Measurements from ENCODE around the gene ARRDC5.
"Not testable (repeated sequence)": the region's sequence is repeated elsewhere in the genome, so short reads cannot be mapped to it uniquely, and the experiment has no call there.

Gene ARRDC5

DNA sequence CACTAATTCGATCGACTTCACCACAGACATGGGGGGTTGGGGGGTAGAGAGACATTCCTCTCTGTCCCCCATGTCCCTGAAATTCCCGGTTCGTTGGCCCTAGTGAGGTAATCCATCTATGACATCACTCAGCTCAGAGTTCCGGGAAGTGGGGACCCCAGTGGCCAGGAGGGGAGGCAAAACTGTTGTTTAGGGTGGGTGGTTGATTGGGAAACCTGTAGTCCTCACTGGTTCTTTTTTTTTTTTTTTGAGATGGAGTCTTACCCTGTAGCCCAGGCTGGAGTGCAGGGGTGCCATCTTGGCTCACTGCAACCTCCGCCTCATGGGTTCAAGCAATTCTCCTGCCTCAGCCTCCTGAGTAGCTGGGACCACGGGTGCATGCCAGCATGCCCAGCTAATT, at the start of gene ARRDC5:
Gene ARRDC5, minus strand, starts transcription at position 101 of the 400 bp plus-strand sequence. Its CDS starts 71 bp downstream, at position 30.
- DNase-seq (ENCODE audit: low spot score): no peak

DNA sequence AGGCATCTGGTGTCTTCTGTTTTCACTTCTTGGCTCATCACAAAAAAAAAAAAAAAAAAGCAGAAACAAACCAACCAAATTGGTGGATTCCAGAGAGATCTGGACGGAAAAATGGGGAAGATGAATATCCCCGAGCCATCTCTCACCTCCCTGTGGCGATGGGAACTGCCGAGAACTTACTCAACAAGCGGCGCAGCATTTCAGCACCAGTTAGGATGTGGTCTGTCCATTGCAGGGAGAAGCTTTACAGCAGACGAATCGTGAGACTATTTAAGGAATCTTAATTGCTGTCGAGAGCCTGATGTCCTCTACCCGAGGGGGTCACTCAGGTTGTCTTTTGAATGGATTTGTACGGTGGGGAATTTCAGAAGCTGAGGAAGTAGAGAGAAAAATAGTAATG, 49.0 kb upstream of the ARRDC5 start:
- no peak for DNase-seq (ENCODE audit: low spot score)

DNA sequence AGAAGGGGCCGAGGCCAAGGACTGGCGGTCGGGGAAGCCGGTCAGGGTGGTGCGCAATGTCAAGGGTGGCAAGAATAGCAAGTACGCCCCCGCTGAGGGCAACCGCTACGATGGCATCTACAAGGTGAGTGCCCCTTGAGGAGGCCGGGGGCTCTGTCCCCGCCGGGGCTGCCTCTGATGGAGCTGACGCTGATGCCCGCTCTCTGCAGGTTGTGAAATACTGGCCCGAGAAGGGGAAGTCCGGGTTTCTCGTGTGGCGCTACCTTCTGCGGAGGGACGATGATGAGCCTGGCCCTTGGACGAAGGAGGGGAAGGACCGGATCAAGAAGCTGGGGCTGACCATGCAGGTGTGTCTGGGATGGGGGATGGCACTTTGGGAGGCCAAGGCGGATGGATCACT, 48.0 kb upstream of the ARRDC5 start:
- not testable (repeated sequence) for DNase-seq (ENCODE audit: low spot score)

DNA sequence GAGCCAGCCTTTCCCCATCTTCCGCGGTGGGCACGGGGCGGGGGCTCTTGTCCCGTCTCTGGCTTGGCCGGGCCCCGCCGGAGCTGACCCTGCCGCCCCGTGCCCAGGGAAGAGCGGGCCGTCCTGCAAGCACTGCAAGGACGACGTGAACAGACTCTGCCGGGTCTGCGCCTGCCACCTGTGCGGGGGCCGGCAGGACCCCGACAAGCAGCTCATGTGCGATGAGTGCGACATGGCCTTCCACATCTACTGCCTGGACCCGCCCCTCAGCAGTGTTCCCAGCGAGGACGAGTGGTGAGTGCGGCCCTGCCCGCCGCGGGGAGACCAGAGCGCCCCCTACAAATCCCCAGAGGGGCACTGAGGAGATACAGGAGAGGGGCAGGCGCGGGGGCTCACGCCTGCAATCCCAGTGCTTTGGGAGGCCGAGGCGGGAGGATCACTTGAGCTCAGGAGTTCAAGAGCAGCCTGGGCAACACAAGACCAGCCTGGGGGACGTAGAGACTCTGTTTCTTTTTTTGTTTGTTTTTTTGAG, 39.0 kb upstream of the ARRDC5 start:
- not testable (repeated sequence) for DNase-seq (ENCODE audit: low spot score)

DNA sequence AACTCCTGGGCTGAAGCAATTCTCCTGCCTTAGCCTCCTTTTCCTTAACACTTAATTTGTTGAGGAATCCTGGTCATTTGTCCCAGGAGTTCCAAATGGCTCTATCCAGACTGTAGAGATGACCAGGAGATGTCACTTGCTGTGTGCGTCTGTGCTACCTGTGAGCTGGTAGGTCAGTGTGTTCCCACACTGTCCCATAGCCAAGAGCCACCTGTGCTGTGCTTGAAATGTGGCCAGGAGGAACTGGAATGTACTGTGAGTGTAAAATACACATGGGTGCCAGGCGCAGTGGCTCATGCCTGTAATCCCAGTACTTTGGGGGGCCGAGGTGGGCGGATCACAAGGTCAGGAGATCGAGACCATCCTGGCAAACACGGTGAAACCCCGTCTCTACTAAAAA, 36.8 kb upstream of the ARRDC5 start:
- DNase-seq (ENCODE audit: low spot score): no peak

DNA sequence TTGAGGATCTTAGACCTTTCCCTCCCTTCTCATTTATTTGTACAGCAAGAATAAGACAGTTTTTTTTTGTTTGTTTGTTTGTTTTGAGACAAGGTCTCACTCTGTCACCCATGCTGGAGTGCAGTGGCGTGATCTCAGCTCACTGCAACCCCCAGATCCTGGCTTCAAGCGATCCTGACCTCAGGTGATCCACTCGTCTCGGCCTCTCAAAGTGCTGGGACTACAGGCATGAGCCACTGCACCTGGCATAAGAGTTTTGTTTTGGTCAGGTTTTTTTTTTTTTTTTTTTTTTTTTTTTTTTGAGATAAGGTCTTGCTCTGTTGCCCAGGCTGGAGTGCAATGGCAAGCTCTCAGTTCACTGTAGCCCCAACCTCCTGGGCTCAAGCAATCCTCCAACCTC, 35.8 kb upstream of the ARRDC5 start:
- not testable (repeated sequence) for DNase-seq (ENCODE audit: low spot score)

DNA sequence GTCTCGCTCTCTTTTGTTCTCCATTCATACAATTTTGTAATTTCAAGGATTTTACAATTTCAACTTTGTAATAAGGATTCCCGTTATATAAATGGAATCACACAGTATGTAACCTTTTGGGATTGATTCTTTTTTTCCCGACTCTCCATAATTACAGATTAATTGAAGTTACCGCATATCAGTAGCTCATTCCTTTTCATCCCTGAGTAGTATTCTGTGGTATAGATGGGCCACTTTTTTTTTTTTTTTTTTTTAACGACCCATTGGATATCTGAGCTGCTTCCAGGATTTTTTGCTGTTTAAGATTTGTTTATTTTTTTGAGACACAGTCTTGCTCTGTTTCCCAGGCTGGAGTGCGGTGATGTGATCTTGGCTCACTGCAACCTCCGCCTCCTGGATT, 34.4 kb upstream of the ARRDC5 start:
- DNase-seq (ENCODE audit: low spot score): no peak

DNA sequence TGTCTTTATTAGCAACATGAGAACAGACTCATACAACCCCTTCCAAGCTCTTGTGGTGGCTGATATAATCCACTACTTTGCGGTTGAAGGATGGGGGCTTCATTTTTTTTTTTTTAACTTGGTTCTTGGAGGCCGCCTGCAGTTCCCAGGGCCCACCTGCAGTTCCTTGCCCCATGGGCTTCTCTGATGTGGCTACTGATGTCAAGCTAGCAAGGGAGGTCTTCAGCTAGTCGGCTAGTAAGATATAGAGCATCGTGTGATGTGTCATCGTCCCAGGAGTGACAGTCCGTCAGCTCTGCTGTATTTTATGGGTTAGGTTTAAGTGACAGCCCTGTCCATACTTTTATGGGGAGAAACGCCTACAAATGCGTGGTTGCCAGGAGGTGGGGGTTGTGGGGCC, 32.7 kb upstream of the ARRDC5 start:
- no peak for DNase-seq (ENCODE audit: low spot score)

DNA sequence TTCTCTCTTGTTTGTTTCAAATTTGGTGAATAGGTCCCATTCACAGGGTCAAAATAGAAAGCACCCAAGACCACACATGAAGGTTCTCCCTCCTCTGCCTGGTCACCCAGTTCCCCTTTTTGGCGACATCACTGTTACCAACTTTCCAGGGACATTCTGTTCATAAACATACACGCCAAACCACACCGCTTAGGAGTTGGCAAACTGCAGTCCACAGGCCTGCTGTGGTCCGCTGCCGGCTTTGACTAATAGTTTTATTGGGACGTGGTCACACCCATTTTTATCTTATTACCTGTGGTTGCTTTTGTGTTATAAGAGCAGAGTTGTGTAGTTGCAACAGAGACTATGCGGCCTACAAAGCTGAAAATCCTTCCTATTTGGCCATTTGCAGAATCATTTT, 30.8 kb upstream of the ARRDC5 start:
- DNase-seq (ENCODE audit: low spot score): no peak

DNA sequence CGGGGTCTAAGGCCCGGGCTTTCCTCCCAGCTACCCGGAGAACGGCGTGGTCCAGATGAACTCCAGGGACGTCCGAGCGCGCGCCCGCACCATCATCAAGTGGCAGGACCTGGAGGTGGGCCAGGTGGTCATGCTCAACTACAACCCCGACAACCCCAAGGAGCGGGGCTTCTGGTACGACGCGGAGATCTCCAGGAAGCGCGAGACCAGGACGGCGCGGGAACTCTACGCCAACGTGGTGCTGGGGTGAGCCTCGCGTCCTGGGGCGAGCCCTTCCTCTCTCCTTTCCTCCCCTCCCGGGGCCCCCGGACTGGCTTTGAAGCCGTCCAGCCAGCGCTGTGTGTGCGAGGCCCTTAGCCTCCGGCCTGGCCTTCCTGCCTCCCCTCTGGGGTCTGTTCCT, 30.0 kb upstream of the ARRDC5 start:
- no peak for DNase-seq (ENCODE audit: low spot score)

DNA sequence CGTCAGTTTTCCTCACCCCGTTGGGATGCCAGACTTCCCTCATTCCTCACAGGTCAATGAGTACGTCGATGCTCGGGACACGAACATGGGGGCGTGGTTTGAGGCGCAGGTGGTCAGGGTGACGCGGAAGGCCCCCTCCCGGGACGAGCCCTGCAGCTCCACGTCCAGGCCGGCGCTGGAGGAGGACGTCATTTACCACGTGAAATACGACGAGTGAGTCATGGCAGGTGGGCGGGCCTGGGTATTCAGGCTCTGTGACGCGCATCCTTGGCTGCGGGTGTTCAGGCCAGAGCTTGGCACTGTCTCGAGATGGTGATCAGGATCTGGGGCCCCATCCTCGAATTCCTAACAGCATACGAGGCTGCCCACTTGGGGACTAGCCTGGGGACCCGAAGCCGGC, 28.0 kb upstream of the ARRDC5 start:
- no peak for DNase-seq (ENCODE audit: low spot score)

DNA sequence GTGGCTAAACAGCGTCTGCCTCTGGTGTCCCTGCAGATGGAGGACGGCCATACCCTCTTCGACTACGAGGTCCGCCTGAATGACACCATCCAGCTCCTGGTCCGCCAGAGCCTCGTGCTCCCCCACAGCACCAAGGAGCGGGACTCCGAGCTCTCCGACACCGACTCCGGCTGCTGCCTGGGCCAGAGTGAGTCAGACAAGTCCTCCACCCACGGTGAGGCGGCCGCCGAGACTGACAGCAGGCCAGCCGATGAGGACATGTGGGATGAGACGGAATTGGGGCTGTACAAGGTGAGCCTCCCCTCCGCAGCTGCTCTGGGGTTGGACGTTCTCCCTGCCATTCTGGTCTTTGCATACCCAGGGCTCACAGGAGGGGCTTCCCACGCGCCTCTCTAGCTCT, 26.5 kb upstream of the ARRDC5 start:
- DNase-seq (ENCODE audit: low spot score): no peak

DNA sequence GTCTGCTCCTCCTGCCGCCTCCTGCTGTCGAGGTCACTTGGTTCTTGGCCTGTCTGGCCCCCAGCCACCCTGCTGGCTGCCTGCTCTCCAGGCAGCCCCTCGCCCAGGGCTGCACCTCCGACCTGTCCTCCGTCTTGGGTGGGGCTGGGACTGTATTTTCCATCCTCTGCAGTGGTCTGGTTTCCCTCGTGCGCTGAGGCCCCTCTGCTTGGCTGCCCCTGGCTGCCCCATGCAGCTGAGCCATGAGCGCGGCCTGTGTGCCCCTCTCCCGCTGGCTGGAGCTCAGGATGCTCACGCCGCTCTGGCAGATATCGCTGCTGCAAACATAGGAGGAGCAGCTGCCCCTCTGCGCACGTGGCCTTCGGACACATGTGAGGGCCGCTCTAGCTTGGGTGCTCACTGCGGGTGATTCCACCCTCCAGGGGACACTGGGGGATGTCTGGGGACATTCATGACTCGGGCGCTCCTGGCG, 20.6 kb upstream of the ARRDC5 start:
- DNase-seq (ENCODE audit: low spot score): no peak

DNA sequence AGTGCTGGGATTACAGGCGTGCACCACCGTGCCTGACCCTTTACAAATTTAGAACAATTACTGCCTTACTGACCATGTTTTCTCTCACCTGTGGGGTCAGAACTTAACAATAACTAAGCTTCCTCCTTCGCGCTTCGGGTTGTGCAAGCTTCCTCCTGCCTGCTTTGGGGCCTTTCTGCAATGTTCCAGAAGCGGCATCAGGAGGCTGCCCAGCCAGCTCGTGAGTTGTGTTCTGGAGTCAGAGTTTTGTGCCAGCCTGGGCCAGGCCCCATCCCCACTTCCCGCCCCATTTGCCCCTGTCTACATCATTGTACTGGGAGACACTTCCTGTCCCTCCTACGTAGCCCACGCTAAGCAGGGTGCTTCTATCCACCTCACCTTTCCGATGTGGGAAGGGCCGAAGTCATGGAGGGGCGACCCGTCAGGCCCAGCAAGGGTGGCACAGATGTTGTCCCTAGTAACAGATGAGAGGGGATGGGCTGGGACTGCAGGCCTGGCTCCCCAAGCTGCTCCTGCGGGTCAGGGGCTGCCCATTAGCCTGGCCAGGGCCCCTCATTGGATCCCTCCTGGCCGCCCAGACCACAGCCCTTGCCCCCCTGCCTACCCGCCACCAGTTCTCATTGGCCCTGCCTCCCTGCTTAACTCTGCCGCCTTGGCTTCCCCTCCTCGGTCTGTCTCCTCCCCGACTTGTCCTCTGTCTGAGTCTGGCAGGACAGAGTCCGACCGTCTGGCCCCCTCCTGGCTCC, 20.0 kb upstream of the ARRDC5 start:
- DNase-seq (ENCODE audit: low spot score): no peak

DNA sequence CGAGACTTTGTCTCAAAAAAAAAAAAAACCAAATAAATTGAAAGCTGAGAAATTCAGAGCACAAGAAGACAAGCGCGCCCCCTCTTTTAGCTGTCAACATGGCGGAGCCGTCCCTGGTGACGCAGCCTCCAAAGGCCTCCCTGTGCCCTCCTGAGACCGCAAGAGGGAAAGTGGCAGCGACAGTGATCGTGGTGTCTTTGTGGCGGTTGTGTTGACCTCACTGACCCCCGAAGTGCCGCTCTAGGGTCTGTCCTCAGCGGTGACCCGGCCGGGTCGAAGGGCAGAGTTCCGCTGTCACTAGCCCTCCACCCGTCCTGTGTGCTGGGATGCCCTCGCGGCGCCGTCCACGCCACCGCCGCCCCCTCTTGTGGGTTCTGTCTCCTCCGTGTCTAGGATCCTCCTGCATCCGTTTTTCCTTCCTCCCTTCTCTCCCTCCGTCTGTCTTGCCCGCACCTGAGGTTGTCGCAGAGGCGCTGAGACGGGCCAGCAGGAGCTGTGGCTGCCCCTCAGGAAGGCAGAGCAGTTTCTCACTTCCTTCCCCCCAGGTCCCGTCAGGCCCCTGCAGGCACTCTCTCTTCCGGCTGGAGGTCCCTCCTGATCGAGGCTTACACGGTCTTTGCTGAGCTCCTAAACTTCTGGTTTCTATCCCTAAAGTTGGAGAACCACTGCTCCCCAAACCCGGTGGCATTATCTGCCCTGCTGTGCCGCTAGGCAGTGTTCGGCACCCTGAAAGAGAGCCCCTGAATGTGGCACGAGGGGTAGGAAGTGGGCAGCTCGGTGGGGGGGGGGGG, 13.8 kb upstream of the ARRDC5 start:
- no peak for DNase-seq (ENCODE audit: low spot score)

DNA sequence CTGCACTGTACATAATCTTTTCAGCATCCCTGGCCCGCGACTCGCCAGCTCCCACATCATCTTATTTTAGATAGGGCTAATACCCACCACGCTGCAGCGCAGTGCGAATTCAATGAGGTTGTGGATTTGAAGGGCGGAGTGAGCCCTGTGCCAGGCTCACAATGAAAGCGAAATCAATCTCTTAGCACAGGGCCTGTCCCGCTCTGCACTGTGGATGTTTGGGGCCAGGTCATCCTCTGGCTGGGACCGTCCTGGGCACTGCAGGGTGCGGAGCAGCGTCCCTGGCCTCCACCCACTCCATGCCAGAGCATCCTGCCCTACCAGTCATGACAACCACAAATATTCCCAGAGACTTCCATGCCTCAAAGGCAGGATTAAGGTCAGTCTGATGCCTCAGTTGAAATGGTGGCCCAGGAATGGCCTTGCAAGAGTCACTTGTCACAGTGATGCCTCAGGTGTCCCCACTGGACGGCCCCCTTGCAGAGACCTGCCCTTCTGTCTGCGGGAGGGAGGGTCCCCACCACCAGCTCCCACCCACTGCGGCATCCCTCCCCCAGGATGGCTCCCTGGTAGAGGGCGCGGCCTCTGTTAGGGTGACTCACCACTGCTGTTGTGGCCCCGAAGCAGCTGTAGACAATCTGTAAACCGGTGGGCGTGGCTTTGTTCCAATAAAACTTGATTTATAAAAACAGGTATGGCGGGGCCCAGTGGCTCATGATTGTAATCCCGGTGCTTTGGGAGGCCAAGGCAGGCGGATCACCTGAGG, 12.2 kb upstream of the ARRDC5 start:
- no peak for DNase-seq (ENCODE audit: low spot score)

DNA sequence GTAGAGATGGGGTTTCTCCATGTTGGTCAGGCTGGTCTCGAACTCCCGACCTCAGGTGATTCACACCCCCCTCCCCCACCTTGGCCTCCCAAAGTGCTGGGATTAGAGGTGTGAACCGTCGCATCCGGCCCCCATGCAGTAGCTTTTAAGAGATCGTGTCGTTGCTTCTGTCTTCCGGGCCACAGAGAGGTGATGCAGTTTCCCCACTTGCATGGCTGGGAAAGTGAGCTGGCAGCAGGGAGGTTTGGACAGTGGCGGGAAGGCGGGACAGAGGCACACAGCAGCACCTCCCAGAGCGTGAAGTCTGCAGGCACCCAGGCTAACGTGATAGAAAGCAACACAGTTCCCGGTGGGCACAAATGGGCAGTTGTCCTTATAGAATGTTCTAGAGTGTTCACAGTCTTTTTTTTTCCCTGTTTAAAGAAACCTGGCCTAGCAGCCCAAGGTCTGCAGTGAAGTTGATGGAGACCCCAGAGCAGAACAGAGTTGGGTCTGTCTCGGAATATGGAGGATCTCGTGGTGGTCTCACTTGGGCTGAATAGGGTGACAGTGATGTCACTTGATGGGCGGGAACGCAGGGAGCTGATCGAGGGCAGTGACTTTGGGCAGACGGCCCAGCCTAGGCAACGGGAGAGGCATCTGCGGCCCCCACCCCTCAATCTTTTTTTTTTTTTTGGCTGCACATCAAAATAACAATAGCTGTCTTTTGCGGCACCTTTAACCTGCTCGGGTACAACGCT, 11.5 kb upstream of the ARRDC5 start:
- no peak for DNase-seq (ENCODE audit: low spot score)

DNA sequence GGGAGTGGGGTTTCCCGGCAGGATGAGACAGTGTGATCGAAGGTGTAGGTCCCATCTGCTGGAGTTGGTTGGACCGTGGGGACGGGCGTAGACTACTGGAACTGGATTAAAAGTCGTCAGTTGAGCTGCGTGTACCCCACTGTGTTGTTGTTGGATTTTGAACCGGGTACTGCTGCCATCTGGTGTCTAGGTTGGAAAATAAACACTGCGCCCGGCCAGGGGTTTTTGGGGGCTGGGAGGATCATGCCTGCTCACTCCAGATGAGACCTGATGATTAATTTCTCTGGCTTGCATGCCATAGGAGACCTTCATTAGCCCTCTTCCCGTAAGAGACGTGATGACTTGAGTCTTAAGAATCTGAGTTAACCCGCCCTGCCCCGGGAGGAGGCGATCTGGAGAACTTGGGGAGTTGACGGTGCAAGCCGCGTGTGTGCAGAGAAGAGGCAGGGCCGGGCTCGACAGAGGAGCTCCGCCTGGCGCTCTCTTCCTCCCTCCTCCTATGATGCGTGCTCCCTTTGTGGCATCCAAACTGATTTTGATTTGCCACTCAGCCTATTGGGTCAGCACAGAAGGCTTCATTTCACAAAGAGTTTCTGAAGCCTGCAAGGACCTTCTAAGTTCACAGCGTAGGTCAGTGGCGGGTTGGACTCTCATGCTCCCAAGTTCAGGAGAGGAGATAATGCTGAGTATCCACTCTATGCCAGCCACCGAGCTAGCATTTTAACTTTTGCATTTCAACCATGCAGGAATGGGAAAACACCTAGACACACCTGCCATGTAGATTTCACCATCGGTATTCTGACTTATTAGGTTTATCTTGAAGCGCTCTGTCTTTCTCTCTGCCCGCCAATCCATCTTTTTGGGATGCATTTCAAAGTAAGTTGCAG, 9.3 kb upstream of the ARRDC5 start:
- peak; percentile 76 for DNase-seq (ENCODE audit: low spot score)

DNA sequence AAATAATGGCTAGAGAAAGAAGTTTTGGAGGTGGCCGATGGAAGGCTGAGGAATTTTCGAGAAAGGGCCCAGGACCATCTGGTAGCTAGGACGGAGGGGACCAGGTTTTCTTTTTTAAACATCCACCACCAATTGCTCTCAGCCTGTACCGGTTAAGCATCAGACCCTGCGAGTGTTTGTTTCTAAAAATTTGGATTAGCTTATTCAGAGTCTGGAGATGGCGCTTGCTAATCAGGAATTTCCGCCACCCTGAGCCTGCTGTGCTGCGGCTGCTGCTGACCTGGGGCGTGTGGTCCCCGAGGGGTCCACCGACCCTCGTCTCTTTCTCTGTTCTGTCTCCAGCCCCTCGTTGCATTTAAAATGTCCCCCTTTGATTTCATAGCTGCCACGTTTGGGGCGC, 8.6 kb upstream of the ARRDC5 start:
- DNase-seq (ENCODE audit: low spot score): no peak

DNA sequence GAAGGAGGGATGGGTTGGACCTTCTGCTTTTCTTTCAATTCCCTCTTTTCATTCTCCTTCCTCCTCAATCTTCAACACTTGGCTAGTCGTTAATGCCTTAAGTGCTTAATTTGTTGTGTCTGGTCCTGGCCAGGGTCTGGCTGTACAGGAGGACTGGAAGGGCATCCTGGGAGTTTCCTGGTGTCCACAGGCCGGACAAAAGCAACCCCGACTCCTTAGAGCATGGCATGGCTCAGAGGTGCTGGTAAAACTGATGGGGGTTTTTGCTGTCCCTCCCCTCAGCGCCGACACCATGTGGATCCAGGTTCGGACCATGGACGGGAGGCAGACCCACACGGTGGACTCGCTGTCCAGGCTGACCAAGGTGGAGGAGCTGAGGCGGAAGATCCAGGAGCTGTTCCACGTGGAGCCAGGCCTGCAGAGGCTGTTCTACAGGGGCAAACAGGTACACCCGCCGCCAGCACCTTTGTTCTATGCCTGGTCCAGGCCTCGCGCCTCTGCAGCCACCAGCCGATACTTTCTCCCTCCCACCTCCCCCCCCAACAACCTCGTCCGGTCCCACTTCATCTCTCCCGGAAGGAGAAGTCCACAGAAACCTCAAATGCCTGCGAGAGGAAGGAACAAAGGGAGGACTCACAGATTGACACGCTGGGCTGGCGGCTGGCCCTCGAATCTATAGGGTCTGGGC, 8.0 kb upstream of the ARRDC5 start:
- peak; percentile 58 for DNase-seq (ENCODE audit: low spot score)
